HepG2 (cell line): ENCODE measurements around the gene ZNRF3. TPM values are rescaled to one million over a fixed set of nuclear protein-coding genes. Genes with fewer than 3 reads are reported as not detected.
A peak's percentile ranks its signal among the peaks of the same experiment; 100 is the strongest.

ENCODE experiments used
- ATAC-seq: fragments of 200-7000 bp; cut with Tn5 transposase; 3 replicates; pipeline ENCODE4 v1.9.1; 2020; ENCODE audit warnings: mild to moderate bottlenecking, moderate library complexity
- BruUV-seq: library from RNA; stranded (reverse); fragments of 400-500 nt; replicated peaks from 2 replicates; lab custom pipeline; 2021; lab: Mats Ljungman, UMichigan
- CTCF ChIA-PET: fragments of 300-600 bp; formaldehyde crosslinking; extraction: SDS; loops from one replicate; lab custom pipeline; 2021; ENCODE audit warnings: low total read pairs, inconsistent platforms, low intra/inter-chr PET ratio; lab: Yijun Ruan, JAX
- POLR2A ChIA-PET: fragments of 350-600 bp; sonication (Branson Sonifier 250); formaldehyde crosslinking; loops from one replicate; lab custom pipeline; 2020; ENCODE audit warnings: antibody characterized with exemption, inconsistent platforms; lab: Yijun Ruan, JAX
- DNase-seq: peaks from one replicate; pipeline ENCODE4 v3.0.0-alpha.2; 2015; ENCODE audit warnings: low spot score
- FAIRE-seq: peaks from 3 replicates; lab custom pipeline; 2011; peaks lifted over from hg19 to GRCh38; lab: Jason Lieb, UNC
- H2AFZ ChIP-seq: one replicate; pipeline ENCODE4 v1.6.1; 2011; ENCODE audit warnings: low read length, inconsistent platforms
- H3K27ac ChIP-seq: fragments of 300-600 bp; 3 replicates; pipeline ENCODE4 v1.8.0; 2011; ENCODE audit warnings: mixed run types, mild to moderate bottlenecking, mixed read lengths, low read length, inconsistent platforms; ENCODE audit not compliant: insufficient read depth; ENCODE audit errors: extremely low read length
- H3K27me3 ChIP-seq, 2 experiments: fragments of 200-600 bp in 1 of 2; 2 replicates in 1 of 2; 3 replicates in 1 of 2; pipeline versions ENCODE4 v1.6.0 to v1.8.0; 2011; ENCODE audit warnings: low read length in 2 of 2, mild to moderate bottlenecking in 2 of 2, moderate library complexity in 2 of 2, inconsistent platforms in 1 of 2; ENCODE audit not compliant: insufficient read depth in 2 of 2, control insufficient read depth in 1 of 2
- H3K36me3 ChIP-seq, 2 experiments: fragments of 200-600 bp in 1 of 2; replicated peaks in 1 of 2; 2 replicates in 1 of 2; 3 replicates in 1 of 2; pipeline versions ENCODE4 v1.5.1 to v1.8.0; 2011; ENCODE audit warnings: low read length in 2 of 2, inconsistent platforms in 1 of 2; ENCODE audit not compliant: insufficient read depth in 2 of 2, control insufficient read depth in 1 of 2
- H3K4me1 ChIP-seq: 2 replicates; pipeline ENCODE4 v1.5.1; 2012; ENCODE audit warnings: low read length, inconsistent platforms; ENCODE audit not compliant: insufficient read depth
- H3K4me2 ChIP-seq: 2 replicates; pipeline ENCODE4 v1.6.0; 2011; ENCODE audit warnings: low read depth, low read length, inconsistent platforms
- H3K4me3 ChIP-seq, 3 experiments: fragments of 200-600 bp in 1 of 3; sonication (generic), shearing (Covaris generic) in 1 of 3; replicated peaks in 1 of 3; 2 replicates each; pipeline ENCODE4 v1.5.1; 2011 to 2016; ENCODE audit warnings: low read length in 3 of 3, inconsistent platforms in 2 of 3, low read depth in 2 of 3, mild to moderate bottlenecking in 2 of 3, control low read depth in 1 of 3, mixed read lengths in 1 of 3; ENCODE audit not compliant: insufficient read depth in 1 of 3
- H3K79me2 ChIP-seq: one replicate; pipeline ENCODE4 v1.6.1; 2011; ENCODE audit warnings: low read length, inconsistent platforms; ENCODE audit not compliant: insufficient read depth
- H3K9ac ChIP-seq: 2 replicates; pipeline ENCODE4 v1.6.0; 2011; ENCODE audit warnings: mild to moderate bottlenecking, low read depth, low read length, inconsistent platforms; ENCODE audit not compliant: insufficient read depth
- H3K9me3 ChIP-seq: 2 replicates; pipeline ENCODE4 v1.5.1; 2012; ENCODE audit warnings: mild to moderate bottlenecking, low read length
- H4K20me1 ChIP-seq: 2 replicates; pipeline ENCODE4 v1.6.0; 2011; ENCODE audit warnings: inconsistent platforms, mild to moderate bottlenecking, low read length, moderate library complexity; ENCODE audit not compliant: insufficient read depth
- EED ChIP-seq: sonication (generic); formaldehyde crosslinking; IDR thresholded peaks from 2 replicates; pipeline ENCODE4 v1.5.0; 2020; ENCODE audit warnings: mild to moderate bottlenecking, missing genetic modification reagents
- GATAD1 ChIP-seq: IDR thresholded peaks from 2 replicates; pipeline ENCODE4 v1.6.1; 2016; ENCODE audit warnings: missing genetic modification reagents, missing compliant biosample characterization
- PAX8 ChIP-seq: sonication (generic); formaldehyde crosslinking; IDR thresholded peaks from 2 replicates; pipeline ENCODE4 v1.8.0; 2022; ENCODE audit warnings: mild to moderate bottlenecking, missing genetic modification reagents, borderline replicate concordance
- STAT5B ChIP-seq: sonication (generic); formaldehyde crosslinking; IDR thresholded peaks from 2 replicates; pipeline ENCODE4 v1.4.0; 2020; ENCODE audit warnings: missing genetic modification reagents
- ZBTB7A ChIP-seq: sonication (generic); formaldehyde crosslinking; IDR thresholded peaks from 2 replicates; pipeline ENCODE4 v1.8.0; 2022; ENCODE audit warnings: mild to moderate bottlenecking, missing genetic modification reagents
- WGBS: methylation state at CpG from one replicate; pipeline ENCODE4 v1.1.6; 2017; ENCODE audit warnings: low lambda C conversion rate; 5-methylcytosine and 5-hydroxymethylcytosine counted together
- in situ Hi-C: cut with HindIII; loops from 2 replicates; pipeline ENCODE4 v1.10.0; 2017; ENCODE audit warnings: low pct_unique_long_range_greater_than_20kb; ENCODE audit not compliant: extremely low pct_ligation_motif_present
- intact Hi-C: fragments of 100-400 bp; cut with micrococcal nuclease; formaldehyde crosslinking; loops from one replicate; pipeline ENCODE4 v1.10.0; 2022; ENCODE audit not compliant: unreplicated experiment
- polyA plus RNA-seq, 8 experiments: library from polyadenylated mRNA; depleted of rRNA in 3 of 8; stranded (reverse) in 7 of 8; unstranded in 1 of 8; fragments of >200 nt; fragmentation: Illumina TruSeq in 4 of 8; extraction: Trizol in 4 of 8; gene quantifications; 2 replicates each; pipeline versions ENCODE4 v1.2.1 to v1.2.3, GENCODE V29; 2011 to 2016; ENCODE audit warnings: low read depth in 4 of 8, missing spikeins in 1 of 8, mixed read lengths in 1 of 8; ENCODE audit not compliant: insufficient read depth in 1 of 8
- total RNA-seq, 5 experiments: library from RNA; depleted of rRNA; stranded (reverse); fragments of >200 nt; fragmentation: Illumina TruSeq; extraction: Trizol; gene quantifications; 2 replicates each; pipeline ENCODE4 v1.2.3, GENCODE V29; 2016; ENCODE audit warnings: low read depth in 1 of 5
- TF ChIP-seq, protein P1 (sequence below): sonication (generic); formaldehyde crosslinking; conservative IDR thresholded peaks from 2 replicates; pipeline ENCODE4 v1.4.0; 2020; ENCODE audit warnings: missing genetic modification reagents
- TF ChIP-seq, protein P2 (sequence below): sonication (generic); formaldehyde crosslinking; IDR thresholded peaks from 2 replicates; pipeline ENCODE4 v1.4.0; 2020; ENCODE audit warnings: missing genetic modification reagents
- TF ChIP-seq, protein P3 (sequence below): sonication (generic); formaldehyde crosslinking; IDR thresholded peaks from 2 replicates; pipeline ENCODE4 v1.5.1; 2020; ENCODE audit warnings: mild to moderate bottlenecking, missing genetic modification reagents, moderate library complexity
- TF ChIP-seq, protein P4 (sequence below): sonication (generic); formaldehyde crosslinking; IDR thresholded peaks from 2 replicates; pipeline ENCODE4 v1.8.0; 2022; ENCODE audit warnings: mild to moderate bottlenecking, missing genetic modification reagents, borderline replicate concordance

The ZNRF3 gene
- total and polyA plus RNA-seq, 2 of the 13 experiments (the other 11 are each of a cell fraction or from before 2014, with no cell fraction given): 20.3 to 36.7 TPM

DNA sequence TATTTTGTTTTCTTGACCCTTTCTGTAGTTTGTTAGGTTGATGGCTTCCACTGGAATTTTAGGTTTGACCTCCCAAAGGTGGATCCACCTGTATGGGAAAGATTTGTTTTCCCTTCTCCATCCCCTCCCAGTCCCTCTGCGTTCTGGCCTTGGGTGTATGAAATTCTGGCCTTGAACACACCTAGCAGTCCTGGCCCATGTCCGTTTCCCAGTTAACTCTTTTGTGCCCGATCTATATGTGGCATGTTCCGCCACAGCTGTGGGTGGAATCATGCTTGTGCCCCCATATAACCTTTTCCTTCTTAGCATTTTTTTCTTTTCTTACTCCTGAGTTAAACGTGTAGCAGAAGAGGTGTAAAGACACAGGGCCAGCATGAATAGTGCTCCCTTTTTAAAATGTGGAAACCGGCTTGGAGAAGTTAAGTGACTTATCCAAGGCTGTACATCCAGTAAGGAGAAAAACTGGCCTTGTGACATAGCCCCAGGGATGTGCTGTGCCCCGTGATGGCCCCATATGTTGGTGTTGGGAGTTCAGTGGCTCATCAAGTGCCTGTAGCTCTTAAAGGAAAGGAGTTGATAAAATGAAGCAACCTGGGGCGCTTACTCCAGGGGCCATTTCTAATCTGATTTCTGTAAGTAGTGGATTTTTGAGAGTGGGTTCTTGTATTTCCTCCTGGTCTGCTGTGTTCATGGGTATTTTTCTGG lies 39.3 kb downstream of the ZNRF3 start (continued):
- TF ChIP-seq EED (CRISPR knock-in tag): no peak
- TF ChIP-seq, protein P1, sequence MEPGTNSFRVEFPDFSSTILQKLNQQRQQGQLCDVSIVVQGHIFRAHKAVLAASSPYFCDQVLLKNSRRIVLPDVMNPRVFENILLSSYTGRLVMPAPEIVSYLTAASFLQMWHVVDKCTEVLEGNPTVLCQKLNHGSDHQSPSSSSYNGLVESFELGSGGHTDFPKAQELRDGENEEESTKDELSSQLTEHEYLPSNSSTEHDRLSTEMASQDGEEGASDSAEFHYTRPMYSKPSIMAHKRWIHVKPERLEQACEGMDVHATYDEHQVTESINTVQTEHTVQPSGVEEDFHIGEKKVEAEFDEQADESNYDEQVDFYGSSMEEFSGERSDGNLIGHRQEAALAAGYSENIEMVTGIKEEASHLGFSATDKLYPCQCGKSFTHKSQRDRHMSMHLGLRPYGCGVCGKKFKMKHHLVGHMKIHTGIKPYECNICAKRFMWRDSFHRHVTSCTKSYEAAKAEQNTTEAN (CRISPR knock-in tag): no peak
- no peak for TF ChIP-seq ZBTB7A

DNA sequence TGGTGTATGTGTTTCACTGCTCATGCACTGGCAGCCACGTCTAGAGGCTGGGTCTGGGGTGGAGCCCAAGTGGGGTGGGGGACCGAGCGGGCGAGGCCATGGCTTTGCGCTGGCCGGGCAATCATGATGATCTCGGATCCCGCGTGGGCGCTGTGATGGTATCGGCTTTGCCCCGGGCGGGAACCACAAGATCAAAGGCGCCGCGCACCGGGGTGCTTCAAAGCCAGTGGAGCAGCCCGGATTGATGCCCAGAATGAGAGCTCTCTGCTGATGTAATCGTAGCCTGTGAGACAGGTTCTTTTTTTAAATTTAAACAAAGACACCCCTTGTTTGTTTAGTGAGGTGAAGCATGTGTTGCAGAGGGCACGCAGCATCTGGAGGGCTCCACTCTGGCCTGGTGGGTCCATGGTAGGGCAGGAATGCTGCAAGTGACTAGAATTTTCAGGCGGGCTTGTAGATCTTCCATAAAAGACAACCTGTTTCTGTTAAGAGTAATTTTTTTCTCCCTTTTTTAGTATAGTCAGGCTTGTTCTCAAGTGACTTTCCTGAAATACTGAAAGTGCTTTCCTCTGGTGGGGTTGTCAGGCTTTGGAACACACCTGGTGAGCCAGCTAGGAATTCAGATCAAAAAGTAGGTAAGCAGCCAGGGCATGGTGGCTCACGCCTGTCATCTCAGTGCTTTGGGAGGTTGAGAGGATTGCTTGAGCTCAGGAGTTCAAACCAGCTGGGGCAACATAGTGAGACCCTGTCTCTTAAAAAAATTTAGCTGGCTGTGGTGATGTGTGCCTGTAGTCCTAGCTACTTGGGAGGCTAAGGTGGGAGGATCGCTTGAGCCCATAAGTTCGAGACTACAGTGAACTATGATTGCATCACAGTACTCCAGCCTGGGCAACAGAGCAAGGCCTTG lies 40.7 kb downstream of the ZNRF3 start:
- Histone ChIP-seq H2AFZ (no peak overlapping the region), H3K36me3 (peaks cover 2 to 10% of the 10 kb centered on the region in 2 experiments; a peak in 3 of 5 replicates), H3K9me3 (no peaks in the 10 kb centered on the region), H3K4me3 (peak overlapping the region in 1 of 3 experiments; percentile 29; a peak in 2 of 6 replicates), H4K20me1 (no peaks in the 10 kb centered on the region), H3K27ac (peak overlapping the region; percentile 96), H3K79me2 (peaks cover 97% of the 10 kb centered on the region), H3K4me1 (peaks cover 99% of the 10 kb centered on the region), H3K9ac (peak overlapping the region; percentile 61), H3K27me3 (no peaks in the 10 kb centered on the region), H3K4me2 (peak overlapping the region; percentile 69)
- ATAC-seq (peak; percentile 76), FAIRE-seq (peak; percentile 71), DNase-seq (peak; percentile 98)
- intact Hi-C loops: loop anchor here (5.0 kb wide), 1 partner anchor 37 kb away; no protein-coding TSS in a partner anchor
- CTCF ChIA-PET: no interaction called here
- BruUV-seq: no TSS peak
- POLR2A ChIA-PET: interaction anchor here (0.9 to 3.4 kb wide), 17 partner anchors 9 to 108 kb away, joined by 3 to 24 read pairs (median 4); partner anchors contain the start of gene ZNRF3
- in situ Hi-C loops: no loop called here
- 11% methylated on average over 10 of the region's 24 CpGs for WGBS
- TF ChIP-seq, protein P2, sequence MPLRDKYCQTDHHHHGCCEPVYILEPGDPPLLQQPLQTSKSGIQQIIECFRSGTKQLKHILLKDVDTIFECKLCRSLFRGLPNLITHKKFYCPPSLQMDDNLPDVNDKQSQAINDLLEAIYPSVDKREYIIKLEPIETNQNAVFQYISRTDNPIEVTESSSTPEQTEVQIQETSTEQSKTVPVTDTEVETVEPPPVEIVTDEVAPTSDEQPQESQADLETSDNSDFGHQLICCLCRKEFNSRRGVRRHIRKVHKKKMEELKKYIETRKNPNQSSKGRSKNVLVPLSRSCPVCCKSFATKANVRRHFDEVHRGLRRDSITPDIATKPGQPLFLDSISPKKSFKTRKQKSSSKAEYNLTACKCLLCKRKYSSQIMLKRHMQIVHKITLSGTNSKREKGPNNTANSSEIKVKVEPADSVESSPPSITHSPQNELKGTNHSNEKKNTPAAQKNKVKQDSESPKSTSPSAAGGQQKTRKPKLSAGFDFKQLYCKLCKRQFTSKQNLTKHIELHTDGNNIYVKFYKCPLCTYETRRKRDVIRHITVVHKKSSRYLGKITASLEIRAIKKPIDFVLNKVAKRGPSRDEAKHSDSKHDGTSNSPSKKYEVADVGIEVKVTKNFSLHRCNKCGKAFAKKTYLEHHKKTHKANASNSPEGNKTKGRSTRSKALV: no peak
- TF ChIP-seq, protein P3, sequence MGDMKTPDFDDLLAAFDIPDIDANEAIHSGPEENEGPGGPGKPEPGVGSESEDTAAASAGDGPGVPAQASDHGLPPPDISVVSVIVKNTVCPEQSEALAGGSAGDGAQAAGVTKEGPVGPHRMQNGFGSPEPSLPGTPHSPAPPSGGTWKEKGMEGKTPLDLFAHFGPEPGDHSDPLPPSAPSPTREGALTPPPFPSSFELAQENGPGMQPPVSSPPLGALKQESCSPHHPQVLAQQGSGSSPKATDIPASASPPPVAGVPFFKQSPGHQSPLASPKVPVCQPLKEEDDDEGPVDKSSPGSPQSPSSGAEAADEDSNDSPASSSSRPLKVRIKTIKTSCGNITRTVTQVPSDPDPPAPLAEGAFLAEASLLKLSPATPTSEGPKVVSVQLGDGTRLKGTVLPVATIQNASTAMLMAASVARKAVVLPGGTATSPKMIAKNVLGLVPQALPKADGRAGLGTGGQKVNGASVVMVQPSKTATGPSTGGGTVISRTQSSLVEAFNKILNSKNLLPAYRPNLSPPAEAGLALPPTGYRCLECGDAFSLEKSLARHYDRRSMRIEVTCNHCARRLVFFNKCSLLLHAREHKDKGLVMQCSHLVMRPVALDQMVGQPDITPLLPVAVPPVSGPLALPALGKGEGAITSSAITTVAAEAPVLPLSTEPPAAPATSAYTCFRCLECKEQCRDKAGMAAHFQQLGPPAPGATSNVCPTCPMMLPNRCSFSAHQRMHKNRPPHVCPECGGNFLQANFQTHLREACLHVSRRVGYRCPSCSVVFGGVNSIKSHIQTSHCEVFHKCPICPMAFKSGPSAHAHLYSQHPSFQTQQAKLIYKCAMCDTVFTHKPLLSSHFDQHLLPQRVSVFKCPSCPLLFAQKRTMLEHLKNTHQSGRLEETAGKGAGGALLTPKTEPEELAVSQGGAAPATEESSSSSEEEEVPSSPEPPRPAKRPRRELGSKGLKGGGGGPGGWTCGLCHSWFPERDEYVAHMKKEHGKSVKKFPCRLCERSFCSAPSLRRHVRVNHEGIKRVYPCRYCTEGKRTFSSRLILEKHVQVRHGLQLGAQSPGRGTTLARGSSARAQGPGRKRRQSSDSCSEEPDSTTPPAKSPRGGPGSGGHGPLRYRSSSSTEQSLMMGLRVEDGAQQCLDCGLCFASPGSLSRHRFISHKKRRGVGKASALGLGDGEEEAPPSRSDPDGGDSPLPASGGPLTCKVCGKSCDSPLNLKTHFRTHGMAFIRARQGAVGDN (CRISPR knock-in tag): peak; percentile 99
- TF ChIP-seq GATAD1 (CRISPR knock-in tag) (peak; percentile 61), PAX8 (CRISPR knock-in tag) (no peak), STAT5B (CRISPR knock-in tag) (0 out of 2 replicates have a peak, but pooled peaks have one; percentile 26)
- TF ChIP-seq, protein P4, sequence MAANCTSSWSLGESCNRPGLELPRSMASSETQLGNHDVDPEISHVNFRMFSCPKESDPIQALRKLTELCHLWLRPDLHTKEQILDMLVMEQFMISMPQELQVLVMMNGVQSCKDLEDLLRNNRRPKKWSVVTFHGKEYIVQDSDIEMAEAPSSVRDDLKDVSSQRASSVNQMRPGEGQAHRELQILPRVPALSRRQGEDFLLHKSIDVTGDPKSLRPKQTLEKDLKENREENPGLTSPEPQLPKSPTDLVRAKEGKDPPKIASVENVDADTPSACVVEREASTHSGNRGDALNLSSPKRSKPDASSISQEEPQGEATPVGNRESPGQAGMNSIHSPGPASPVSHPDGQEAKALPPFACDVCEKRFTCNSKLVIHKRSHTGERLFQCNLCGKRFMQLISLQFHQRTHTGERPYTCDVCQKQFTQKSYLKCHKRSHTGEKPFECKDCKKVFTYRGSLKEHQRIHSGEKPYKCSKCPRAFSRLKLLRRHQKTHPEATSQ (CRISPR knock-in tag): no peak; the same call in 1 of the 2 replicates
